Mesendoderm (in vitro differentiated cells): ENCODE data around the gene TOR1AIP2.
"Not testable (repeated sequence)": the region's sequence is repeated elsewhere in the genome, so short reads cannot be mapped to it uniquely, and the experiment has no call there.

Source experiments
- DNase-seq: peaks from one replicate; pipeline ENCODE4 v3.0.0; 2013
- H2AK5ac ChIP-seq: 2 replicates; pipeline ENCODE4 v1.6.1; 2013; ENCODE audit warnings: low read length, inconsistent platforms
- H2BK120ac ChIP-seq: 2 replicates; pipeline ENCODE4 v1.6.1; 2013; ENCODE audit warnings: low read depth, mild to moderate bottlenecking, low read length, moderate library complexity, mixed read lengths
- H2BK15ac ChIP-seq: replicated peaks from 2 replicates; pipeline ENCODE4 v1.6.1; 2013; ENCODE audit warnings: low read depth, mild to moderate bottlenecking, moderate library complexity
- H2BK5ac ChIP-seq: 2 replicates; pipeline ENCODE4 v1.6.1; 2013; ENCODE audit warnings: low read length, inconsistent platforms
- H3K18ac ChIP-seq: 2 replicates; pipeline ENCODE4 v1.6.1; 2013; ENCODE audit warnings: mild to moderate bottlenecking, low read length, mixed read lengths
- H3K23ac ChIP-seq: one replicate; pipeline ENCODE4 v1.6.1; 2013; ENCODE audit warnings: low read length
- H3K27ac ChIP-seq: 2 replicates; pipeline ENCODE4 v1.5.1; 2013; ENCODE audit warnings: low read depth, mild to moderate bottlenecking, inconsistent platforms, low read length, moderate library complexity
- H3K27me3 ChIP-seq: 2 replicates; pipeline ENCODE4 v1.6.1; 2013; ENCODE audit warnings: low read length, control low read depth, mild to moderate bottlenecking, inconsistent platforms; ENCODE audit not compliant: insufficient read depth, poor library complexity
- H3K36me3 ChIP-seq: 2 replicates; pipeline ENCODE4 v1.6.1; 2013; ENCODE audit warnings: low read length, inconsistent platforms; ENCODE audit not compliant: control insufficient read depth, insufficient read depth
- H3K4ac ChIP-seq: one replicate; pipeline ENCODE4 v1.6.1; 2013; ENCODE audit warnings: low read depth, mild to moderate bottlenecking, low read length, moderate library complexity
- H3K4me1 ChIP-seq: 2 replicates; pipeline ENCODE4 v1.6.1; 2013; ENCODE audit warnings: low read depth, low read length, inconsistent platforms; ENCODE audit not compliant: control insufficient read depth
- H3K4me2 ChIP-seq: 2 replicates; pipeline ENCODE4 v1.6.1; 2013; ENCODE audit warnings: low read length
- H3K4me3 ChIP-seq: 2 replicates; pipeline ENCODE4 v1.5.1; 2013; ENCODE audit warnings: mild to moderate bottlenecking, low read length
- H3K56ac ChIP-seq: one replicate; pipeline ENCODE4 v1.6.1; 2013; ENCODE audit warnings: low read length
- H3K79me1 ChIP-seq: 2 replicates; pipeline ENCODE4 v1.6.1; 2013; ENCODE audit warnings: low read length, inconsistent platforms
- H3K79me2 ChIP-seq: 2 replicates; pipeline ENCODE4 v1.6.1; 2013; ENCODE audit warnings: mild to moderate bottlenecking, low read length; ENCODE audit not compliant: control insufficient read depth, insufficient read depth
- H3K9ac ChIP-seq: 2 replicates; pipeline ENCODE4 v1.6.1; 2013; ENCODE audit warnings: low read length, inconsistent platforms
- H4K5ac ChIP-seq: one replicate; pipeline ENCODE4 v1.6.1; 2013; ENCODE audit warnings: low read length
- H4K8ac ChIP-seq: one replicate; pipeline ENCODE4 v1.6.1; 2013; ENCODE audit warnings: low read depth, mild to moderate bottlenecking, control low read depth, low read length, moderate library complexity
- WGBS: extraction: QIAGEN DNeasy Blood & Tissue Kit; methylation state at CpG from one replicate; pipeline ENCODE4 v1.1.7; 2013; ENCODE audit warnings: low lambda C conversion rate, missing lambda C conversion rate; ENCODE audit not compliant: insufficient coverage; ENCODE audit errors: extremely low coverage; 5-methylcytosine and 5-hydroxymethylcytosine counted together

The TOR1AIP2 gene

DNA sequence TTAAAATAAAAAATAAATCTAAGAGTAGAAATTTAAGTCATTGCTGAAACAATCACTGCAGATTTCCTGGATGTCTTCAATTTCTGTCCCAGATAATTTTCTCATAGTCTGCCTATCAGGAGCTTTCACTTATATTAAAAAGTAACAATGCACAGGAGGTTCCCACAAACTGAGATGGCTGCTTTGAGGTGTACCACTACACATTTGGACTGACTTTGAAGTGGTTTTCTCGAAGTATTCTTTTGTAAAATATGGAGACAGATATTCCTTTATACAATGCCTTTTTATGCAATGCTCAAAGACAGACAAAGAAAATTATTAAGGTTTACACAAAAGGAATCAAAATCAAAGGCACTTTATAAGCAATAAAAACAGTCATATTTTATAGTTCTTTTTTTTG, 24.5 kb downstream of the TOR1AIP2 start:
- no peak overlapping the region for H3K4me2 ChIP-seq
- H2BK15ac ChIP-seq = no peak overlapping the region
- H3K79me1 ChIP-seq = no peaks in the 10 kb centered on the region
- no peak overlapping the region for H3K27ac ChIP-seq
- H2AK5ac ChIP-seq = no peak overlapping the region
- no peak overlapping the region for H3K4ac ChIP-seq
- H3K18ac ChIP-seq = no peak overlapping the region
- H3K36me3 ChIP-seq = peaks cover 3% of the 10 kb centered on the region
- no peak overlapping the region for H3K56ac ChIP-seq
- no peak overlapping the region for H3K9ac ChIP-seq
- H2BK5ac ChIP-seq = no peak overlapping the region
- H3K23ac ChIP-seq = no peak overlapping the region
- no CpG with 5 or more reads among the region's 1 CpG for WGBS
- H2BK120ac ChIP-seq = no peak overlapping the region
- H3K27me3 ChIP-seq = no peaks in the 10 kb centered on the region
- H3K4me3 ChIP-seq = no peak overlapping the region
- H3K4me1 ChIP-seq = no peaks in the 10 kb centered on the region
- no peaks in the 10 kb centered on the region for H3K79me2 ChIP-seq
- H4K5ac ChIP-seq = no peak overlapping the region
- no peak overlapping the region for H4K8ac ChIP-seq
- DNase-seq = no peak

DNA sequence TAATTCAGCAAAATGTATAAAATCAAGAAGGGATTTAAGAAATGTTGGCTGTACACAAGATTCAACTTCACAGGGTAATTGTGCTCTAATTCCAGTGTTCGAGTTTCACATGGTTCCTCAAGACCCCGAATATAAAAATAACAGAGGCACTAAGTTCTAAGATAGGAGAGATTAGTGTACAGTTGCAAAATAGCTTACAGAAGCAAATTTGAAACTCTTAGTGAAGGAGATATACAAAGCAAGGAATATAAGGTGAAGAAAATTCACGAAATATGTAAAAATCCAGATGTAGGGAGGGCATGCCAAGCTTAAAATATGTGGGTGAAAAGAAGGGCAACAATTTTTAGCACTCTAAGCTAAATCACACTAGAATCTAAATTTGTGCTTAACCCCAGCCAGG, 29.4 kb downstream of the TOR1AIP2 start:
- no peak overlapping the region for H4K8ac ChIP-seq
- H3K4me1 ChIP-seq = no peaks in the 10 kb centered on the region
- H3K18ac ChIP-seq = no peak overlapping the region
- no peak overlapping the region for H3K56ac ChIP-seq
- peaks cover 8% of the 10 kb centered on the region for H3K36me3 ChIP-seq
- H2AK5ac ChIP-seq = no peak overlapping the region
- no peak overlapping the region for H3K4ac ChIP-seq
- H2BK15ac ChIP-seq = no peak overlapping the region
- WGBS = no CpG with 5 or more reads among the region's 3 CpGs
- no peak overlapping the region for H3K9ac ChIP-seq
- no peak overlapping the region for H3K27ac ChIP-seq
- no peak overlapping the region for H4K5ac ChIP-seq
- H3K4me3 ChIP-seq = no peak overlapping the region
- DNase-seq = no peak
- H3K27me3 ChIP-seq = no peaks in the 10 kb centered on the region
- no peak overlapping the region for H2BK5ac ChIP-seq
- no peaks in the 10 kb centered on the region for H3K79me1 ChIP-seq
- H3K23ac ChIP-seq = no peak overlapping the region
- no peak overlapping the region for H3K4me2 ChIP-seq
- H3K79me2 ChIP-seq = no peaks in the 10 kb centered on the region
- no peak overlapping the region for H2BK120ac ChIP-seq

DNA sequence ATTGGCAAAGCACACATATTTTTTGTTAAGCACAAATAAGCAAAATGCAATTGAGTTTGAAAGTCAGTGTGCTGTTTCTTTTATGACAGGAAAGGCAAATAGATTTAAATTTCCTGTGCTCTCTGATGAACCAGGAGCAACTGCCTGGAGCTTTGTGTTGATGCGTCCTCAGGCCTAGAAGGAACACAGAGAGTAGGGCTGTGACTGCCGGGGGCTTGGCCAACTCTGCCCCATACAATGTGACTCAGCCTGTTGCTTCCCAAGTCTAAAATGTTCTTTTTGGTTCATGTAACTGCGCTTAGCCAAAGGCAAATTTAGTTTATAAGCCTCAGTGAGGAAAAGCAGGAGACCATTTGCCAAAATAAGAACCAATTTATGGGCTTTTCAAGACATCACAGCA, 37.5 kb downstream of the TOR1AIP2 start:
- Histone ChIP-seq H3K27ac (no peak overlapping the region), H3K36me3 (no peaks in the 10 kb centered on the region), H3K79me2 (no peaks in the 10 kb centered on the region), H3K56ac (no peak overlapping the region), H4K8ac (no peak overlapping the region), H2BK120ac (no peak overlapping the region), H3K79me1 (no peaks in the 10 kb centered on the region), H2BK15ac (no peak overlapping the region), H2AK5ac (no peak overlapping the region), H3K9ac (no peak overlapping the region), H3K4me2 (no peak overlapping the region), H3K4me1 (no peaks in the 10 kb centered on the region), H2BK5ac (no peak overlapping the region), H4K5ac (no peak overlapping the region), H3K18ac (no peak overlapping the region), H3K4ac (no peak overlapping the region), H3K23ac (no peak overlapping the region), H3K27me3 (no peaks in the 10 kb centered on the region), H3K4me3 (no peak overlapping the region)
- DNase-seq = no peak
- WGBS = no CpG with 5 or more reads among the region's 3 CpGs

DNA sequence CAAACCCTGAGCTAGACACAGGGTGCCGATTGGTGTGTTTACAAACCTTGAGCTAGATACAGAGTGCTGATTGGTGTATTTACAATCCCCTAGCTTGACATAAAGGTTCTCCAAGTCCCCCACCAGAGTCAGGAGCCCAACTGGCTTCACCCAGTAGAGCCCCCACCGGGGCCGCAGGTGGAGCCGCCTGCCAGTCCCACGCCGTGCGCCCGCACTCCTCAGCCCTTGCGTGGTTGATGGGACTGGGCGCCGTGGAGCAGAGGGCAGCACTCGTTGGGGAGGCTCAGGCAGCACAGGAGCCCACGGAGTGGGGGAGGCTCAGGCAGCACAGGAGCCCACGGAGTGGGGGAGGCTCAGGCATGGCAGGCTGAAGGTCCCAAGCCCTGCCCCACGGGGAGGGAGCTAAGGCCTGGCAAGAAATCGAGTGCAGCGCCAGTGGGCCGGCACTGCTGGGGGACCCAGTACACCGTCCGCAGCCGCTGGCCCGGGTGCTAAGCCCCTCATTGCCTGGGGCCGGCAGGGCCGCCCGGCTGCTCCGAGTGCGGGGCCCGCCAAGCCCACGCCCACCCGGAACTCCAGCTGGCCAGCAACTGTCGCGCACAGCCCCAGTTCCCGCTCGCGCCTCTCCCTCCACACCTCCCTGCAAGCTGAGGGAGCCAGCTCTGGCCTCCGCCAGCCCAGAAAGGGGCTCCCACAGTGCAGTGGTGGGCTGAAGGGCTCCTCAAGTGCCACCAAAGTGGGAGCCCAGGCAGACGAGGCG, 40.7 kb downstream of the TOR1AIP2 start:
- H3K4me1 ChIP-seq, DNase-seq, H2BK120ac ChIP-seq, H2BK5ac ChIP-seq, H2BK15ac ChIP-seq, H4K8ac ChIP-seq, H4K5ac ChIP-seq, H3K4me2 ChIP-seq, H3K27me3 ChIP-seq, H3K4ac ChIP-seq, H3K79me2 ChIP-seq, H3K79me1 ChIP-seq, H3K9ac ChIP-seq, H3K27ac ChIP-seq, H3K4me3 ChIP-seq, H3K23ac ChIP-seq, H3K36me3 ChIP-seq, H2AK5ac ChIP-seq, H3K18ac ChIP-seq, H3K56ac ChIP-seq: not testable (repeated sequence)
- WGBS = no CpG with 5 or more reads among the region's 38 CpGs

DNA sequence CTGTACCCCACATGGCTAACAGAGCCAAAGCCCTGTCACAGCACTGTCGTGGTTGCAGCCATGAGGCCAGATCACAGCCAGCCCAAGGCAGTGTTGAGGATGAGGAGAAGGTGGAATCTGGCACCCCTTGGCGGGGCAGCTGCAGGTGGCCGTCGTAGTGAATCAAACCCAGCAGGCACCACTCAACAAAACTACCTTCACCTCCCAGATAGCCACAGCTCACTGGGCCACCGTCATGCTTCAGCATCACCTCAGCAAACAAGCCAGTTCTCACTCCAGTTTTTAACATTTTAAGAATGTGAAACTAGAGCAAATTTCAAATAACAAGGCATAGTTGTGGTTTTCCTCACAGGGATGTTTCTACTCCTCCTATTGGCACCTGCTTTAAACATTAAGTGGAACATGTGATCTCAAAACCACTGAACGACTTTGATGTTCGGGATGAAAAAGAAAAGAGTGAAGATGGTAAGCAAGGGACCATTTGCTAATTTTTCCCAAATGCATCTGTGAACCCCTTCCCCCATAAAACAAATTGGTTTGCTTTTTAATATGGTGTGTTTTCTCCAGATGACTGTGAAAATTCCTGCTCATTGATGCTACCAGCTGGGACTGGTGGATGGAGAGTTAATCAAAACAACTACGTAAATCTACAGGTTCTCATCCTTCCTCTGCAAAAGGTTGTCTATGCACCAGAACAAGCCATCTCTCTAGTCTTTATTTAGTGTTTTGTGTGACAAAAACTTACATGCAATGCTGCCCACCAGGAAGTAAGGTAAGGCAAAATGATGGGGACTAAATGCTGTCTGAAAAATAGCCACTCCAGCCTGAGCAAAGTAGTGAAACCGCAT, 45.5 kb downstream of the TOR1AIP2 start:
- no peak overlapping the region for H2AK5ac ChIP-seq
- no peak overlapping the region for H2BK5ac ChIP-seq
- no peak overlapping the region for H3K4me2 ChIP-seq
- no peak overlapping the region for H4K8ac ChIP-seq
- no peak overlapping the region for H3K4ac ChIP-seq
- no peak overlapping the region for H3K27ac ChIP-seq
- no peaks in the 10 kb centered on the region for H3K4me1 ChIP-seq
- H2BK120ac ChIP-seq = no peak overlapping the region
- no peaks in the 10 kb centered on the region for H3K36me3 ChIP-seq
- no peaks in the 10 kb centered on the region for H3K27me3 ChIP-seq
- H3K9ac ChIP-seq = no peak overlapping the region
- H3K18ac ChIP-seq = no peak overlapping the region
- H2BK15ac ChIP-seq = no peak overlapping the region
- no peak overlapping the region for H3K4me3 ChIP-seq
- WGBS = no CpG with 5 or more reads among the region's 9 CpGs
- H3K56ac ChIP-seq = no peak overlapping the region
- H3K23ac ChIP-seq = no peak overlapping the region
- no peak overlapping the region for H4K5ac ChIP-seq
- H3K79me1 ChIP-seq = no peaks in the 10 kb centered on the region
- no peak for DNase-seq
- H3K79me2 ChIP-seq = no peaks in the 10 kb centered on the region
